Stimulated activated naive CD8-positive, alpha-beta T cell treated with anti-CD3 and anti-CD28 coated beads, Interleukin-15, Interleukin-2, amounts not matched to agents 100 U/mL and 50 U/mL, for 24 hours (primary cell): ENCODE results near the gene HACD4.

Source experiments
- ATAC-seq: fragments of 150-1000 bp; cut with Tn5 transposase; one replicate; pipeline ENCODE4 v1.10.0; 2021
- DNase-seq: peaks from one replicate; pipeline ENCODE4 v3.0.0; 2021

HACD4 gene

GRCh38 chr9:20962536-20963225, 68.8 kb downstream of the HACD4 start:
- no peak for ATAC-seq
- no peak for DNase-seq

GRCh38 chr9:20950707-20951106, 80.7 kb downstream of the HACD4 start:
- no peak for DNase-seq
- no peak for ATAC-seq
